GM23248 (cell line): Measurements from ENCODE around the gene ALMS1.

Experiments used
- EZH2 ChIP-seq: fragments of 200-600 bp; sonication (generic); IDR thresholded peaks from 2 replicates; pipeline ENCODE4 v1.6.1; 2018; ENCODE audit warnings: antibody characterized with exemption, mild to moderate bottlenecking; ENCODE audit not compliant: insufficient read depth, poor library complexity, severe bottlenecking
- EZH2phosphoT487 ChIP-seq: fragments of 200-600 bp; sonication (generic); IDR thresholded peaks from 2 replicates; pipeline ENCODE4 v1.6.1; 2018; ENCODE audit warnings: antibody characterized with exemption, moderate library complexity, mild to moderate bottlenecking, low read depth; ENCODE audit not compliant: insufficient read depth

GRCh38 chr2:73503992-73504570, 118.4 kb downstream of the ALMS1 start:
- no peak for TF ChIP-seq EZH2
- TF ChIP-seq EZH2phosphoT487, result no peak
